HepG2 (cell line): ENCODE results near the gene ROPN1B.

Experiments
- AHR ChIP-seq: IDR thresholded peaks from 2 replicates; pipeline ENCODE4 v1.6.1; 2018; ENCODE audit warnings: missing genetic modification reagents, missing compliant biosample characterization
- CTCF ChIP-seq: sonication (generic); formaldehyde crosslinking; IDR thresholded peaks from 2 replicates; pipeline ENCODE4 v1.5.0; 2020; ENCODE audit warnings: mild to moderate bottlenecking, missing genetic modification reagents, moderate library complexity
- HDAC1 ChIP-seq: sonication (generic); formaldehyde crosslinking; IDR thresholded peaks from 2 replicates; pipeline ENCODE4 v1.5.1; 2020; ENCODE audit warnings: mild to moderate bottlenecking, missing genetic modification reagents
- PAF1 ChIP-seq: IDR thresholded peaks from 2 replicates; pipeline ENCODE4 v1.6.1; 2016; ENCODE audit warnings: missing genetic modification reagents, missing compliant biosample characterization
- POLR2A ChIP-seq, 2 experiments: IDR thresholded peaks; 2 replicates each; pipeline ENCODE4 v1.6.1; 2011; ENCODE audit warnings: low read depth in 2 of 2, low read length in 2 of 2, mild to moderate bottlenecking in 1 of 2, moderate library complexity in 1 of 2; ENCODE audit not compliant: insufficient read depth in 1 of 2
- POLR2AphosphoS5 ChIP-seq: IDR thresholded peaks from 2 replicates; pipeline ENCODE4 v1.6.1; 2012; ENCODE audit warnings: low read depth, low read length
- SIN3A ChIP-seq: IDR thresholded peaks from 2 replicates; pipeline ENCODE4 v1.6.1; 2011; ENCODE audit warnings: low read depth, mild to moderate bottlenecking, control low read depth, low read length, borderline replicate concordance
- SKIL ChIP-seq: sonication (generic); formaldehyde crosslinking; IDR thresholded peaks from 2 replicates; pipeline ENCODE4 v1.8.0; 2022; ENCODE audit warnings: missing genetic modification reagents, mild to moderate bottlenecking, moderate library complexity, borderline replicate concordance
- ZNF775 ChIP-seq: sonication (generic); formaldehyde crosslinking; IDR thresholded peaks from 2 replicates; pipeline ENCODE4 v1.4.0; 2020; ENCODE audit warnings: missing genetic modification reagents, mild to moderate bottlenecking, moderate library complexity, borderline replicate concordance
- ZZZ3 ChIP-seq: sonication (generic); formaldehyde crosslinking; IDR thresholded peaks from 2 replicates; pipeline ENCODE4 v1.4.0; 2020; ENCODE audit warnings: missing genetic modification reagents, mild to moderate bottlenecking, borderline replicate concordance

- TF ChIP-seq ZZZ3 (no peak), ZNF775 (CRISPR knock-in tag) (no peak), CTCF (CRISPR knock-in tag) (no peak), PAF1 (CRISPR knock-in tag) (no peak), SIN3A (no peak), POLR2AphosphoS5 (no peak), POLR2A (IDR thresholded peaks at IDR 0.05; ENCODE audit: insufficient read depth in 1 of 2, low read depth in 2 of 2, low read length in 2 of 2) (no peak), HDAC1 (no peak), SKIL (CRISPR knock-in tag) (no peak), AHR (no peak)
Observed at GRCh38 chr3:126026277-126026751, 57.3 kb downstream of the ROPN1B start.
